HEK293 (cell line): Measurements from ENCODE around the gene S100A6.

Experiments
- CTCF ChIA-PET: fragments of 350-600 bp; formaldehyde crosslinking; extraction: SDS; loops from one replicate; lab custom pipeline; 2021; ENCODE audit warnings: antibody characterized with exemption; lab: Yijun Ruan, JAX
- POLR2A ChIA-PET: fragments of 300-600 bp; formaldehyde crosslinking; extraction: SDS; loops from one replicate; lab custom pipeline; 2020; ENCODE audit warnings: antibody characterized with exemption, inconsistent platforms; lab: Yijun Ruan, JAX
- H3K27ac ChIP-seq: fragments of 200-500 bp; sonication (Bioruptor generic); 2 replicates; pipeline ENCODE4 v1.5.1; 2014; ENCODE audit warnings: low read depth, low read length, control low read depth, inconsistent platforms; ENCODE audit errors: extremely low read depth
- H3K36me3 ChIP-seq, 2 experiments: fragments of 200-500 bp in 1 of 2; sonication (Bioruptor generic) in 1 of 2; 1 replicate in 1 of 2; 2 replicates in 1 of 2; pipeline ENCODE4 v1.5.1; 2014 to 2017; ENCODE audit warnings: inconsistent platforms in 2 of 2, low read length in 2 of 2; ENCODE audit not compliant: control insufficient read depth in 2 of 2, insufficient read depth in 1 of 2
- H3K4me1 ChIP-seq: fragments of 200-500 bp; sonication (Bioruptor generic); 2 replicates; pipeline ENCODE4 v1.5.1; 2014; ENCODE audit warnings: mild to moderate bottlenecking, low read length, inconsistent platforms; ENCODE audit not compliant: control insufficient read depth, insufficient read depth
- H3K4me3 ChIP-seq: 2 replicates; pipeline ENCODE4 v1.5.1; 2011; ENCODE audit warnings: low read depth, mild to moderate bottlenecking, control low read depth, low read length, moderate library complexity
- H3K9me3 ChIP-seq: fragments of 200-500 bp; sonication (Bioruptor generic); 2 replicates; pipeline ENCODE4 v1.5.1; 2014; ENCODE audit warnings: low read depth, low read length, inconsistent platforms; ENCODE audit not compliant: control insufficient read depth, insufficient read depth
- BCL11A ChIP-seq: fragments of 450-650 bp; formaldehyde crosslinking; IDR thresholded peaks from 2 replicates; pipeline ENCODE4 v1.5.1; 2016; ENCODE audit warnings: low read depth, missing biosample characterization, missing genetic modification characterization
- GFI1B ChIP-seq: fragments of 450-650 bp; formaldehyde crosslinking; IDR thresholded peaks from 2 replicates; pipeline ENCODE4 v1.5.1; 2016; ENCODE audit warnings: missing biosample characterization, missing genetic modification characterization
- GLIS1 ChIP-seq: fragments of 450-650 bp; formaldehyde crosslinking; IDR thresholded peaks from 2 replicates; pipeline ENCODE4 v1.5.1; 2016; ENCODE audit warnings: missing biosample characterization, missing genetic modification characterization
- KLF17 ChIP-seq: fragments of 450-650 bp; formaldehyde crosslinking; IDR thresholded peaks from 2 replicates; pipeline ENCODE4 v1.5.1; 2016; ENCODE audit warnings: missing biosample characterization, missing genetic modification characterization
- SP2 ChIP-seq: fragments of 450-650 bp; formaldehyde crosslinking; IDR thresholded peaks from 2 replicates; pipeline ENCODE4 v1.5.1; 2016; ENCODE audit warnings: missing biosample characterization, missing genetic modification characterization
- TCF7L2 ChIP-seq: IDR thresholded peaks from 2 replicates; pipeline ENCODE4 v1.6.1; 2011; ENCODE audit warnings: low read depth, mild to moderate bottlenecking, inconsistent platforms, low read length, moderate library complexity, borderline replicate concordance
- ZBTB21 ChIP-seq: fragments of 450-650 bp; formaldehyde crosslinking; IDR thresholded peaks from 2 replicates; pipeline ENCODE4 v1.5.1; 2017; ENCODE audit warnings: missing biosample characterization, missing genetic modification characterization
- ZFP69B ChIP-seq: fragments of 450-650 bp; formaldehyde crosslinking; IDR thresholded peaks from 2 replicates; pipeline ENCODE4 v1.5.1; 2016; ENCODE audit warnings: missing biosample characterization, missing genetic modification characterization
- ZIC2 ChIP-seq: fragments of 450-650 bp; formaldehyde crosslinking; IDR thresholded peaks from 2 replicates; pipeline ENCODE4 v1.5.1; 2016; ENCODE audit warnings: missing biosample characterization, missing genetic modification characterization
- ZNF112 ChIP-seq: fragments of 450-650 bp; formaldehyde crosslinking; IDR thresholded peaks from 2 replicates; pipeline ENCODE4 v1.5.0; 2017; ENCODE audit warnings: missing biosample characterization, missing genetic modification characterization
- ZNF174 ChIP-seq: fragments of 450-650 bp; formaldehyde crosslinking; IDR thresholded peaks from 2 replicates; pipeline ENCODE4 v1.5.0; 2017; ENCODE audit warnings: missing biosample characterization, mild to moderate bottlenecking, missing genetic modification characterization
- ZNF239 ChIP-seq: fragments of 450-650 bp; formaldehyde crosslinking; IDR thresholded peaks from 2 replicates; pipeline ENCODE4 v1.5.1; 2016; ENCODE audit warnings: missing biosample characterization, missing genetic modification characterization
- ZNF366 ChIP-seq: fragments of 450-650 bp; formaldehyde crosslinking; conservative IDR thresholded peaks from 2 replicates; pipeline ENCODE4 v1.5.1; 2016; ENCODE audit warnings: missing biosample characterization, missing genetic modification characterization
- ZNF473 ChIP-seq: fragments of 450-650 bp; formaldehyde crosslinking; IDR thresholded peaks from 2 replicates; pipeline ENCODE4 v1.5.1; 2017; ENCODE audit warnings: missing biosample characterization, missing genetic modification characterization
- ZNF623 ChIP-seq: fragments of 450-650 bp; formaldehyde crosslinking; IDR thresholded peaks from 2 replicates; pipeline ENCODE4 v1.5.1; 2016; ENCODE audit warnings: missing biosample characterization, missing genetic modification characterization
- ZNF645 ChIP-seq: fragments of 450-650 bp; formaldehyde crosslinking; IDR thresholded peaks from 2 replicates; pipeline ENCODE4; 2016; ENCODE audit warnings: missing biosample characterization, missing genetic modification characterization
- ZNF654 ChIP-seq: fragments of 450-650 bp; formaldehyde crosslinking; IDR thresholded peaks from 2 replicates; pipeline ENCODE4 v1.5.1; 2016; ENCODE audit warnings: low read depth, missing biosample characterization, missing genetic modification characterization
- ZNF677 ChIP-seq: fragments of 450-650 bp; IDR thresholded peaks from 2 replicates; pipeline ENCODE4 v1.5.0; 2018; ENCODE audit warnings: missing biosample characterization, mild to moderate bottlenecking, missing genetic modification characterization, moderate library complexity
- ZNF747 ChIP-seq: fragments of 450-650 bp; formaldehyde crosslinking; IDR thresholded peaks from 2 replicates; pipeline ENCODE4 v1.5.1; 2016; ENCODE audit warnings: missing biosample characterization, missing genetic modification characterization

The S100A6 gene

GRCh38 chr1:153545067-153546055 is 9.6 kb upstream of the S100A6 start, which contains the start of gene S100A4 (continued):
- TF ChIP-seq ZNF747 (tag by site-specific recombination): no peak
- TF ChIP-seq ZNF366 (tag by site-specific recombination): peak; percentile 61

- peak; percentile 70 for TF ChIP-seq GLIS1 (tag by site-specific recombination)
- TF ChIP-seq ZNF174: no peak
- peak; percentile 59 for TF ChIP-seq ZIC2 (tag by site-specific recombination)
- no peak overlapping the region for H3K4me3 ChIP-seq
- ChIA-PET POLR2A (interaction anchor here (0.7 to 2.1 kb wide), 10 partner anchors 9 to 93 kb away, joined by 3 to 27 read pairs (median 4); partner anchors contain the start of genes S100A13, S100A2 and S100A6), CTCF (interaction anchor here (0.6 to 4.1 kb wide), 7 partner anchors 11 to 402 kb away, joined by 3 to 26 read pairs (median 6); partner anchors contain the start of gene S100A13)
- H3K36me3 ChIP-seq: no peaks in the 10 kb centered on the region
- H3K27ac ChIP-seq: peak overlapping the region; percentile 11; the same call in 1 of the 2 replicates
- no peaks in the 10 kb centered on the region for H3K9me3 ChIP-seq
- peaks cover 2% of the 10 kb centered on the region; the same call in 1 of the 2 replicates for H3K4me1 ChIP-seq
These were observed 8.8 kb upstream of the S100A6 start for GRCh38 chr1:153544453-153545066.

- Histone ChIP-seq H3K9me3 (no peaks in the 10 kb centered on the region), H3K36me3 (no peaks in the 10 kb centered on the region), H3K4me3 (no peak overlapping the region), H3K4me1 (peaks cover 2% of the 10 kb centered on the region; the same call in 1 of the 2 replicates), H3K27ac (no peak overlapping the region)
- TF ChIP-seq ZNF654: no peak
- TF ChIP-seq ZFP69B (tag by site-specific recombination): no peak
- no peak for TF ChIP-seq SP2 (tag by site-specific recombination)
- TF ChIP-seq GFI1B (tag by site-specific recombination): no peak
- TF ChIP-seq ZBTB21 (tag by site-specific recombination): no peak
- TF ChIP-seq BCL11A: no peak
- no peak for TF ChIP-seq ZNF112 (tag by site-specific recombination)
- no peak for TF ChIP-seq ZNF645
- TF ChIP-seq ZNF473: no peak
- TF ChIP-seq ZNF239: no peak
- no peak for TF ChIP-seq ZNF623 (tag by site-specific recombination)
- TF ChIP-seq ZNF677 (tag by site-specific recombination): no peak
- no peak for TF ChIP-seq TCF7L2
- no peak for TF ChIP-seq KLF17 (tag by site-specific recombination)
- POLR2A ChIA-PET: interaction anchor here (1.1 kb wide), 2 partner anchors 12 to 14 kb away, joined by 3 read pairs; no protein-coding TSS in a partner anchor
- CTCF ChIA-PET: interaction anchor here (0.6 to 4.1 kb wide), 4 partner anchors 9 to 33 kb away, joined by 3 to 26 read pairs (median 14); no protein-coding TSS in a partner anchor
These were observed 7.9 kb upstream of the S100A6 start for GRCh38 chr1:153543736-153544135.
